ENCODE data around the gene STYXL2. TPM values are rescaled to one million over a fixed set of nuclear protein-coding genes. Genes with fewer than 3 reads are reported as not detected.

Gene STYXL2
- total RNA-seq, 1 experiment from 2014 or later, result not detected

GRCh38 chr1:167110586-167110985, 16.7 kb downstream of the STYXL2 start:
- no peak for DNase-seq (ENCODE audit: unreplicated experiment)
- BruUV-seq (replicated peaks), result no TSS peak
- TF ChIP-seq CTCF (IDR thresholded peaks at IDR 0.05; ENCODE audit: unreplicated experiment), result no peak
- ChIA-PET POLR2A (no interaction called here), CTCF (interaction anchor here (0.9 to 1.6 kb wide), 2 partner anchors 108 to 200 kb away, joined by 3 to 8 read pairs; no protein-coding TSS in a partner anchor)
- Mint-ChIP-seq H3K27ac (ENCODE audit: low read depth, unreplicated experiment) (no peak overlapping the region), H3K9me3 (ENCODE audit: unreplicated experiment) (no peaks in the 10 kb centered on the region), H3K4me3 (ENCODE audit: unreplicated experiment) (no peak overlapping the region), H3K36me3 (ENCODE audit: insufficient read depth, unreplicated experiment) (no peaks in the 10 kb centered on the region), H3K27me3 (ENCODE audit: insufficient read depth, unreplicated experiment) (peaks cover 9% of the 10 kb centered on the region), H3K4me1 (ENCODE audit: insufficient read depth, unreplicated experiment) (peaks cover 17% of the 10 kb centered on the region)
- intact Hi-C loops (cut with micrococcal nuclease), result no loop called here

- DNase-seq (ENCODE audit: unreplicated experiment), result no peak
- no peaks in the 10 kb centered on the region for H3K36me3 Mint-ChIP-seq (ENCODE audit: insufficient read depth, unreplicated experiment)
- H3K9me3 Mint-ChIP-seq (ENCODE audit: unreplicated experiment), result no peaks in the 10 kb centered on the region
- H3K4me3 Mint-ChIP-seq (ENCODE audit: unreplicated experiment), result no peak overlapping the region
- H3K27me3 Mint-ChIP-seq (ENCODE audit: insufficient read depth, unreplicated experiment), result peaks cover 12% of the 10 kb centered on the region
- intact Hi-C loops (cut with micrococcal nuclease), result no loop called here
- TF ChIP-seq CTCF (IDR thresholded peaks at IDR 0.05; ENCODE audit: unreplicated experiment), result no peak
- BruUV-seq (replicated peaks), result no TSS peak
- peaks cover 17% of the 10 kb centered on the region for H3K4me1 Mint-ChIP-seq (ENCODE audit: insufficient read depth, unreplicated experiment)
- POLR2A ChIA-PET, result no interaction called here
- H3K27ac Mint-ChIP-seq (ENCODE audit: low read depth, unreplicated experiment), result no peak overlapping the region
- CTCF ChIA-PET, result interaction anchor here (0.7 to 1.3 kb wide), 5 partner anchors 11 to 108 kb away, joined by 3 to 6 read pairs (median 4); partner anchors contain the start of gene POU2F1
These were observed 18.2 kb downstream of the STYXL2 start for GRCh38 chr1:167111868-167112709.

GRCh38 chr1:167114725-167115124, 20.9 kb downstream of the STYXL2 start:
- no peak for TF ChIP-seq CTCF (IDR thresholded peaks at IDR 0.05; ENCODE audit: unreplicated experiment)
- no peak overlapping the region for H3K4me3 Mint-ChIP-seq (ENCODE audit: unreplicated experiment)
- no TSS peak for BruUV-seq (replicated peaks)
- intact Hi-C loops (cut with micrococcal nuclease), result no loop called here
- ChIA-PET CTCF (interaction anchor here (1.2 to 3.5 kb wide), 2 partner anchors 9 to 56 kb away, joined by 4 to 13 read pairs; no protein-coding TSS in a partner anchor), POLR2A (interaction anchor here (0.7 to 1.3 kb wide), 2 partner anchors 33 to 50 kb away, joined by 4 read pairs; no protein-coding TSS in a partner anchor)
- peaks cover 3% of the 10 kb centered on the region for H3K4me1 Mint-ChIP-seq (ENCODE audit: insufficient read depth, unreplicated experiment)
- H3K27ac Mint-ChIP-seq (ENCODE audit: low read depth, unreplicated experiment), result no peak overlapping the region
- DNase-seq (ENCODE audit: unreplicated experiment), result no peak
- H3K9me3 Mint-ChIP-seq (ENCODE audit: unreplicated experiment), result no peaks in the 10 kb centered on the region
- no peaks in the 10 kb centered on the region for H3K36me3 Mint-ChIP-seq (ENCODE audit: insufficient read depth, unreplicated experiment)
- peaks cover 12% of the 10 kb centered on the region for H3K27me3 Mint-ChIP-seq (ENCODE audit: insufficient read depth, unreplicated experiment)

GRCh38 chr1:167115655-167116054, 21.8 kb downstream of the STYXL2 start:
- no peak overlapping the region for H3K27ac Mint-ChIP-seq (ENCODE audit: low read depth, unreplicated experiment)
- H3K9me3 Mint-ChIP-seq (ENCODE audit: unreplicated experiment), result no peaks in the 10 kb centered on the region
- no peak for DNase-seq (ENCODE audit: unreplicated experiment)
- ChIA-PET CTCF (interaction anchor here (0.5 to 3.5 kb wide), 4 partner anchors 57 to 216 kb away, joined by 3 to 13 read pairs (median 3); no protein-coding TSS in a partner anchor), POLR2A (interaction anchor here (0.6 kb wide), 2 partner anchors 38 to 170 kb away, joined by 3 read pairs; no protein-coding TSS in a partner anchor)
- TF ChIP-seq CTCF (IDR thresholded peaks at IDR 0.05; ENCODE audit: unreplicated experiment), result no peak
- H3K4me3 Mint-ChIP-seq (ENCODE audit: unreplicated experiment), result no peak overlapping the region
- H3K36me3 Mint-ChIP-seq (ENCODE audit: insufficient read depth, unreplicated experiment), result no peaks in the 10 kb centered on the region
- intact Hi-C loops (cut with micrococcal nuclease), result no loop called here
- H3K27me3 Mint-ChIP-seq (ENCODE audit: insufficient read depth, unreplicated experiment), result peaks cover 12% of the 10 kb centered on the region
- no peaks in the 10 kb centered on the region for H3K4me1 Mint-ChIP-seq (ENCODE audit: insufficient read depth, unreplicated experiment)
- BruUV-seq (replicated peaks), result no TSS peak
